OCI-LY1 (cell line): ENCODE results near the gene TBC1D9B.

ENCODE experiments used
- H2AFZ ChIP-seq: fragments of 200-600 bp; sonication (generic), shearing (Covaris generic); 2 replicates; pipeline ENCODE4 v1.6.0; 2014; ENCODE audit warnings: antibody characterized with exemption, mild to moderate bottlenecking, low read length
- H3F3A ChIP-seq: fragments of 200-600 bp; sonication (generic), shearing (Covaris generic); 2 replicates; pipeline ENCODE4 v1.6.0; 2014; ENCODE audit warnings: mild to moderate bottlenecking, antibody characterized with exemption, low read length, moderate library complexity; ENCODE audit not compliant: insufficient read depth
- H3K27ac ChIP-seq: fragments of 200-600 bp; sonication (generic); 2 replicates; pipeline ENCODE4 v1.5.1; 2014; ENCODE audit warnings: low read length, mixed run types, mild to moderate bottlenecking, low read depth; ENCODE audit not compliant: poor library complexity, severe bottlenecking
- H3K27me3 ChIP-seq: fragments of 200-600 bp; sonication (generic); 2 replicates; pipeline ENCODE4 v1.6.0; 2014; ENCODE audit warnings: antibody characterized with exemption, mild to moderate bottlenecking, low read length, moderate library complexity; ENCODE audit not compliant: insufficient read depth
- H3K36me3 ChIP-seq: fragments of 200-600 bp; sonication (generic); 2 replicates; pipeline ENCODE4 v1.6.1; 2014; ENCODE audit warnings: mild to moderate bottlenecking, antibody characterized with exemption, low read length, moderate library complexity, mixed read lengths; ENCODE audit not compliant: insufficient read depth
- H3K4me1 ChIP-seq: fragments of 200-600 bp; sonication (generic); 2 replicates; pipeline ENCODE4 v1.5.1; 2014; ENCODE audit warnings: mild to moderate bottlenecking, low read length, moderate library complexity; ENCODE audit not compliant: insufficient read depth, severe bottlenecking
- H3K4me2 ChIP-seq: fragments of 200-600 bp; sonication (generic), shearing (Covaris generic); 2 replicates; pipeline ENCODE4 v1.6.1; 2014; ENCODE audit warnings: low read length
- H3K4me3 ChIP-seq: fragments of 200-600 bp; sonication (generic); 2 replicates; pipeline ENCODE4 v1.5.1; 2014; ENCODE audit warnings: low read length, low read depth, mild to moderate bottlenecking, mixed read lengths; ENCODE audit not compliant: poor library complexity, severe bottlenecking
- H3K79me2 ChIP-seq: fragments of 200-600 bp; shearing (Covaris generic); 2 replicates; pipeline ENCODE4 v1.6.1; 2016; ENCODE audit warnings: mixed run types, low read length, mixed read lengths; ENCODE audit not compliant: insufficient read depth
- H3K9ac ChIP-seq: fragments of 200-600 bp; sonication (generic), shearing (Covaris generic); 2 replicates; pipeline ENCODE4 v1.6.1; 2014; ENCODE audit warnings: mild to moderate bottlenecking, low read length, mixed read lengths
- H3K9me2 ChIP-seq: fragments of 200-600 bp; sonication (generic), shearing (Covaris generic); 2 replicates; pipeline ENCODE4 v1.6.1; 2014; ENCODE audit warnings: low read depth, mild to moderate bottlenecking, low read length, mixed read lengths
- H3K9me3 ChIP-seq: fragments of 200-600 bp; shearing (Covaris generic); 2 replicates; pipeline ENCODE4 v1.6.1; 2014; ENCODE audit warnings: low read length, mixed read lengths
- H4K20me1 ChIP-seq: fragments of 200-600 bp; sonication (generic), shearing (Covaris generic); 2 replicates; pipeline ENCODE4 v1.6.0; 2016; ENCODE audit warnings: mild to moderate bottlenecking, low read length; ENCODE audit not compliant: insufficient read depth
- CTCF ChIP-seq: fragments of 200-600 bp; sonication (generic), shearing (Covaris generic); IDR thresholded peaks from 2 replicates; pipeline ENCODE4 v1.5.1; 2017; ENCODE audit warnings: mild to moderate bottlenecking, antibody characterized with exemption, low read length, moderate library complexity, mixed read lengths
- EZH2 ChIP-seq: fragments of 200-600 bp; sonication (generic), shearing (Covaris generic); IDR thresholded peaks from 2 replicates; pipeline ENCODE4 v1.8.0; 2017; ENCODE audit warnings: borderline replicate concordance, mixed run types, mild to moderate bottlenecking, antibody characterized with exemption, low read length, moderate library complexity, mixed read lengths

TBC1D9B gene

DNA sequence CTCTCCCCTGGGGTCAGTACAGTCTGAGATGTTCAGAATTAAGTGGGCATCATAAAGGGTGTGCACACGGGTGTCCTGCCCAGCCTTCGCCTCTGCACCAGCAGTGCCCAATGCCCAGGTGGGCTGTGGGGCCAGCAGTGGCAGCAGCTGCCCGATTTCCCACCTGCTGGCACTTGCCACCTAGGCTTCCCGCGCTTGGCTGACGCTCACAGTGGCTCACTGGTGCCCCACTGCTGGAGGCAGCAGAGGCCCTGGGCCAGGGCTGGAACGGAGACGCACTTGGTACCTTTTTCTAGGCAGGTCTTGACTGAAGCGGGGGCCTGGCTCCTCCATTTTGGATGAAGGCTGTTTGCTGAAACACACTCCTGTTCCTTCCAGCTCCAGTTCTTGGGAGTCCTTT lies 66.1 kb downstream of the TBC1D9B start:
- Histone ChIP-seq H3K9ac (no peak overlapping the region), H3K9me3 (peaks cover 3% of the 10 kb centered on the region), H2AFZ (no peak overlapping the region), H3K4me1 (no peaks in the 10 kb centered on the region), H4K20me1 (no peaks in the 10 kb centered on the region), H3K79me2 (no peaks in the 10 kb centered on the region), H3K27me3 (no peaks in the 10 kb centered on the region), H3K9me2 (no peaks in the 10 kb centered on the region), H3K27ac (no peak overlapping the region), H3K4me3 (no peak overlapping the region), H3K36me3 (peaks cover 65% of the 10 kb centered on the region), H3F3A (no peaks in the 10 kb centered on the region), H3K4me2 (no peak overlapping the region)
- TF ChIP-seq EZH2, result no peak
- TF ChIP-seq CTCF, result no peak

DNA sequence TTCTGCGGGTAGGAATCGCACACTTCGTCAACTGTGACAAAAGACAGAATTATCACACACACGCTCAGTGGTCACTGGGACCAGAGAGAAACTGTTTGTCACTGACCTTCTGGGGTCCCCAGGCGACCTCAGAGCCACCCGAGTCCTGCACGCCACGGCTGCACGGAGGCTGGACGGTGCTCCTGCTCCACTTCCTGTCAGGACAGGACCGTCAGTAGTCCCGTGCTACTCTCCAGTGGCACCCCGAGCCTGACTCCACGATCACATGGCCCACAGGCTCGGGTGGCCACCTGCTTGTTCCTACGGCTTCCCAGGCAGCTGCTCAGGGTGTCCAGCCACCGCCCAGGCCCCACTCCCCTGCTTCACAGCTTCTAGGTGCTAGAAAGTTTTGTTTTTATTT lies 66.9 kb downstream of the TBC1D9B start:
- H3K9me2 ChIP-seq, result no peaks in the 10 kb centered on the region
- peaks cover 3% of the 10 kb centered on the region for H3K9me3 ChIP-seq
- H3K4me1 ChIP-seq, result no peaks in the 10 kb centered on the region
- H3K9ac ChIP-seq, result no peak overlapping the region
- peaks cover 65% of the 10 kb centered on the region for H3K36me3 ChIP-seq
- H3K27ac ChIP-seq, result no peak overlapping the region
- no peak overlapping the region for H2AFZ ChIP-seq
- H3K4me2 ChIP-seq, result no peak overlapping the region
- no peaks in the 10 kb centered on the region for H3K79me2 ChIP-seq
- H3F3A ChIP-seq, result no peaks in the 10 kb centered on the region
- no peaks in the 10 kb centered on the region for H3K27me3 ChIP-seq
- no peaks in the 10 kb centered on the region for H4K20me1 ChIP-seq
- H3K4me3 ChIP-seq, result no peak overlapping the region
- TF ChIP-seq EZH2 (no peak), CTCF (no peak)

GRCh38 chr5:179840321-179840720 lies 67.4 kb downstream of the TBC1D9B start:
- no peak for TF ChIP-seq EZH2
- no peak for TF ChIP-seq CTCF
- Histone ChIP-seq H3K4me2 (no peak overlapping the region), H3K4me1 (no peaks in the 10 kb centered on the region), H3K9me2 (no peaks in the 10 kb centered on the region), H3F3A (no peaks in the 10 kb centered on the region), H3K4me3 (no peak overlapping the region), H3K9ac (no peak overlapping the region), H4K20me1 (no peaks in the 10 kb centered on the region), H3K9me3 (peaks cover 3% of the 10 kb centered on the region), H3K36me3 (peaks cover 64% of the 10 kb centered on the region), H3K27me3 (no peaks in the 10 kb centered on the region), H3K27ac (no peak overlapping the region), H2AFZ (no peak overlapping the region), H3K79me2 (no peaks in the 10 kb centered on the region)
